Endothelial cell (in vitro differentiated cells): ENCODE measurements around the gene TRMT44. TPM values are rescaled to one million over a fixed set of nuclear protein-coding genes. Genes with fewer than 3 reads are reported as not detected.

ENCODE experiments used
- DNase-seq: peaks from one replicate; pipeline ENCODE4 v3.0.0; 2021; ENCODE audit warnings: low spot score
- H3K27ac Mint-ChIP-seq: one replicate; pipeline ENCODE4 v1.8.0; 2021; ENCODE audit warnings: mixed read lengths, inconsistent platforms; ENCODE audit not compliant: unreplicated experiment
- H3K27me3 Mint-ChIP-seq: one replicate; pipeline ENCODE4 v1.8.0; 2021; ENCODE audit warnings: mild to moderate bottlenecking, moderate library complexity, mixed read lengths, inconsistent platforms; ENCODE audit not compliant: unreplicated experiment
- H3K36me3 Mint-ChIP-seq: one replicate; pipeline ENCODE4 v1.8.0; 2021; ENCODE audit warnings: mild to moderate bottlenecking, low read depth, mixed read lengths, inconsistent platforms; ENCODE audit not compliant: unreplicated experiment
- H3K4me1 Mint-ChIP-seq: one replicate; pipeline ENCODE4 v1.8.0; 2021; ENCODE audit warnings: mild to moderate bottlenecking, mixed read lengths, inconsistent platforms; ENCODE audit not compliant: unreplicated experiment
- H3K4me3 Mint-ChIP-seq: one replicate; pipeline ENCODE4 v1.8.0; 2021; ENCODE audit warnings: mild to moderate bottlenecking, mixed read lengths, inconsistent platforms; ENCODE audit not compliant: unreplicated experiment
- H3K9me3 Mint-ChIP-seq: one replicate; pipeline ENCODE4 v1.8.0; 2021; ENCODE audit warnings: mixed read lengths, inconsistent platforms; ENCODE audit not compliant: unreplicated experiment
- total RNA-seq: library from RNA; stranded (reverse); fragmentation: NEBNext Ultra II Directional; extraction: Animal tissue kit (Norgen Biotek cat#: 25700); gene quantifications from one replicate; pipeline ENCODE4 v1.2.1, GENCODE V29; 2021; ENCODE audit not compliant: unreplicated experiment
- TF ChIP-seq, protein P1 (sequence below): fragments of 200-600 bp; sonication (generic); IDR thresholded peaks from one replicate; pipeline ENCODE4 v1.5.0; 2021; ENCODE audit warnings: antibody characterized with exemption; ENCODE audit not compliant: unreplicated experiment

Gene TRMT44
- total RNA-seq, 1 donor from 2014 or later: 38.5 TPM

DNA sequence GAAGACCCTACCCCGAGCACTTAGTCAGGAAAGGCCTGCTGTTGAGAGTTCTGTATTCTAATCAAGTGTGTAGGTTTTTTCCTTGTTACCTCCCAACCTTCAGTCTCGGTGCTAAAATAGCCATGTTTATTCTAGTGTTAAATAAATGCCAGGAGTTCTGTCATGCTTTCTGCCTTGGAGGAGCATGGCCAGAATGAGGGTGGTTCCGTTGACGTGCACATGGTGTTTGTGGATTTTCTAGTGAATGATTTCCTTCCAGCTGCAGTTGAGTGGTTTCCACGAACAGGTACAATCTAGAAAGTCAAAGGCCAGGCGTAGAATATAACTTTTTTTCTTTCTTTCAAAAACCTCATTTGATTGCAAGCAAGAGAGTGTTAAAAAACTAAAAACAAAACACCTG, 21.0 kb downstream of the TRMT44 start:
- Mint-ChIP-seq H3K4me1 (peaks cover 11% of the 10 kb centered on the region), H3K36me3 (peaks cover 33% of the 10 kb centered on the region), H3K4me3 (no peak overlapping the region), H3K27ac (peak overlapping the region; percentile 66), H3K27me3 (peaks cover 2% of the 10 kb centered on the region), H3K9me3 (no peaks in the 10 kb centered on the region)
- TF ChIP-seq, protein P1, sequence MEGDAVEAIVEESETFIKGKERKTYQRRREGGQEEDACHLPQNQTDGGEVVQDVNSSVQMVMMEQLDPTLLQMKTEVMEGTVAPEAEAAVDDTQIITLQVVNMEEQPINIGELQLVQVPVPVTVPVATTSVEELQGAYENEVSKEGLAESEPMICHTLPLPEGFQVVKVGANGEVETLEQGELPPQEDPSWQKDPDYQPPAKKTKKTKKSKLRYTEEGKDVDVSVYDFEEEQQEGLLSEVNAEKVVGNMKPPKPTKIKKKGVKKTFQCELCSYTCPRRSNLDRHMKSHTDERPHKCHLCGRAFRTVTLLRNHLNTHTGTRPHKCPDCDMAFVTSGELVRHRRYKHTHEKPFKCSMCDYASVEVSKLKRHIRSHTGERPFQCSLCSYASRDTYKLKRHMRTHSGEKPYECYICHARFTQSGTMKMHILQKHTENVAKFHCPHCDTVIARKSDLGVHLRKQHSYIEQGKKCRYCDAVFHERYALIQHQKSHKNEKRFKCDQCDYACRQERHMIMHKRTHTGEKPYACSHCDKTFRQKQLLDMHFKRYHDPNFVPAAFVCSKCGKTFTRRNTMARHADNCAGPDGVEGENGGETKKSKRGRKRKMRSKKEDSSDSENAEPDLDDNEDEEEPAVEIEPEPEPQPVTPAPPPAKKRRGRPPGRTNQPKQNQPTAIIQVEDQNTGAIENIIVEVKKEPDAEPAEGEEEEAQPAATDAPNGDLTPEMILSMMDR: no peak
- DNase-seq: no peak

DNA sequence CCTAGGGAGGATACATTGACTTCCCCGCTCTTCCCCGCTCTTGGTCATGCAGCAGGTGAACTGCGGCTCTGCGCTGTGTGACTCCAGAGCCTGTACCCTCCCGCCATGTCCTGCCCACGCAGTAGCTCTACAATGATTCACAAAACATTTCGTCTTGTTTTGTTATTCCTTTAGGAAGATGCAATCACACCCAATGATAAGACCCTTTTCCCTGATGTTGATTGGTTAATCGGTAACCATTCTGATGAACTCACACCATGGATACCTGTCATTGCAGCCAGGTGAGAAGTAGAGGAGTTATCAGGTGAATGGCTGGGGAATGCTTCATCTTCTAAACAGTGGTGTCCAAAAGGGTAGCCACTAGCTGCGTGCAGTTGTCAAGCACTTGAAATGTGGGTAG, 23.2 kb downstream of the TRMT44 start:
- no peaks in the 10 kb centered on the region for H3K4me1 Mint-ChIP-seq

DNA sequence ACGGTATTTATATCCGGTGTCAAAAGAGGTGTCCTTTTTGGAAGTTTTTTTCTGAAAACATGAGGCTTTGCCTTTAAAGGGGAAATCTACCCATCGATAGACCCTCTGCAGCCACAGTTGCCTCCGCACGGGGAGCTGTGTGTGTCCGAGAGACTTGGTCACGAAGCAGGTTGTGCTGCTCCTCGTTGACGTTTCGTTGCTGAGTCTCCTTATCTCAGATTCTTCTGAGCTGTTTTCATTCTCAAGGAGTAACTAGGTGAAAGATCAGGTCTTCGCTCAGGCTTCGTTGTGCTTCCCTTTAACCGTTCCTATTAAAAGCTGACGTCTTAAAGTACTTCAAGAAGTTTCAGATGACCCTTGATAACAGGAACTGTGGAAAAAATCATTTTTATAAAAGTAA, 23.8 kb downstream of the TRMT44 start:
- H3K36me3 Mint-ChIP-seq: peaks cover 29% of the 10 kb centered on the region
- no peak overlapping the region for H3K4me3 Mint-ChIP-seq
- peaks cover 3% of the 10 kb centered on the region for H3K4me1 Mint-ChIP-seq
- H3K27ac Mint-ChIP-seq: no peak overlapping the region
- TF ChIP-seq, protein P1: no peak
- H3K9me3 Mint-ChIP-seq: no peaks in the 10 kb centered on the region
- DNase-seq: no peak
- peaks cover 2% of the 10 kb centered on the region for H3K27me3 Mint-ChIP-seq

More for the DNA sequence above, 23.2 kb downstream of the TRMT44 start:
- TF ChIP-seq, protein P1: no peak
- H3K27me3 Mint-ChIP-seq: peaks cover 2% of the 10 kb centered on the region
- H3K4me3 Mint-ChIP-seq: no peak overlapping the region
- H3K9me3 Mint-ChIP-seq: no peaks in the 10 kb centered on the region
- no peak for DNase-seq
- no peak overlapping the region for H3K27ac Mint-ChIP-seq
- H3K36me3 Mint-ChIP-seq: peaks cover 26% of the 10 kb centered on the region

DNA sequence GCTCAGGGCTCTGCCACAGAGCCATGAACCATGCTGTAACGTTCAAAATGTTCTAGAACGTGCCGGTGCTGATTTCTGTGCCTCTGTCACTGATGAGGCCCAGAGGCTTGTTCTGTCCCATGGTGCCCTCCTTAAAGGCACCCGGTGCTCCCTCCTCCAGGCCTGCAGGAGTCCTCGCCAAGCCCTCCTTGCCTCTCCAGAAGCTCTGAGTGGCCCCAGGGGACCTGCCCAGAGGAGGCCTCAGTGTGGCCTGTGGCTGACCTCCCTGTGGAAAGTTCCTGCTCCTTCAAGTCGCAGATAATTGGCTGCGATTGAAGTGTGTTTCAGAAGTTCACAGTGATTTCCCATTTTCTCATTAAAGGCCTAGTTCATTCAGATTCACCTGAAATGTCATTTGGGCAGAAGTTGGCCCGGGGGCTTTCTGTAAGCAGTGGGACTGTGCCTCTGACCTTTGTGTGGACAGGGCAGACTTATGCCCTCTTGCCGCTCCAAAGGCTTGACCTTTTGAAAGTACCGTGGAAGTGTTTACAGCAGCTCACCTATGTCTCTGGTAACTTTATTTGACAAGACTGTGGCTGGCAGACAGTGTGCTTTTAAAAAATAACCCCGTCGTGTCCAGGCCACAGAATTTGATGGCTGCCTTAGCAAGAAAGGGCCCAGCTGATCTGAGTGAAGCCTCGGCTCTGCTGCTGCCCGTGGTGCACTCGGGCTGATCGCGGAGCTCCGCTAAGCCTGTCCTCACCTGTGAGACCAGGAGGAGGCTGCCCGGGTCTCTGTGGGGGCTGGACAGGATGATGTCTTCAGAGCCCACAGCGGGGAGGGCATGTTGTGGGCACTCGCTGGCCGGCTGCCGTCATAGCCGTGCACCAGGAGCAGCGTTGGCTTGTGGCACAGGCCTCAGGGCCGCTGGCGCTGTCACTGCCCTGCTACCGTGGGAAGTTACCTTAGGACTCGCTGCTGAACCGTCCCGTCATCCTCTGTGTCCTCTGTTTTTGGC, 25.3 kb downstream of the TRMT44 start:
- no peak overlapping the region for H3K4me3 Mint-ChIP-seq
- no peaks in the 10 kb centered on the region for H3K9me3 Mint-ChIP-seq
- no peak for DNase-seq
- H3K27me3 Mint-ChIP-seq: peaks cover 2% of the 10 kb centered on the region
- no peak overlapping the region for H3K27ac Mint-ChIP-seq
- peaks cover 3% of the 10 kb centered on the region for H3K4me1 Mint-ChIP-seq
- H3K36me3 Mint-ChIP-seq: peaks cover 32% of the 10 kb centered on the region
- TF ChIP-seq, protein P1: no peak

DNA sequence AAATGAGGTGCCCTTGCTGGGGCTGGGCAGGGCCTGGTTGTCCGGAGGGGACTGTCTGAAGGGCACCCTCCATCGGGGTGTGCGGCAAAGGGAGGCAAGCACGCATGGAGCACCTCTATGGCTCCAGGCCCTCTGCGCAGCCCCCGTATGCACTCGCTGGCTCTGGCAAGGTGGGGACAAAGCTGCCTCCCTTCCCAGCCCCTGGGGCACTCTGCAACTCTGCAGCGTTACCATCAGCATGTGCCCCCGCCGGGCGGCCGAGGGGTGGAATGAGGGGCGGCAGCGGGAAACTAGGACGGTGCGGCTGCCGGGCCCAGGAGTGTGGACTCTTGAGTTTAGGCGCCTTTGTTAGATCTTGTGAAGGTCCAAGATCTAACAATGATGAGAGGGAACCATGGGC, 26.4 kb downstream of the TRMT44 start:
- peaks cover 3% of the 10 kb centered on the region for H3K27me3 Mint-ChIP-seq
- TF ChIP-seq, protein P1: no peak
- no peak overlapping the region for H3K27ac Mint-ChIP-seq
- H3K36me3 Mint-ChIP-seq: peaks cover 36% of the 10 kb centered on the region
- DNase-seq: no peak
- no peaks in the 10 kb centered on the region for H3K9me3 Mint-ChIP-seq
- peaks cover 3% of the 10 kb centered on the region for H3K4me1 Mint-ChIP-seq
- peak overlapping the region; percentile 62 for H3K4me3 Mint-ChIP-seq
